T1000 (cell line): ENCODE data around the gene CCDC34.
"Not testable (repeated sequence)": the region's sequence is repeated elsewhere in the genome, so short reads cannot be mapped to it uniquely, and the experiment has no call there.

ENCODE experiments used
- DNase-seq: peaks from one replicate; lab custom pipeline; 2025; ENCODE audit warnings: mixed read lengths; lab: John Stamatoyannopoulos, UW

CCDC34 gene

DNA sequence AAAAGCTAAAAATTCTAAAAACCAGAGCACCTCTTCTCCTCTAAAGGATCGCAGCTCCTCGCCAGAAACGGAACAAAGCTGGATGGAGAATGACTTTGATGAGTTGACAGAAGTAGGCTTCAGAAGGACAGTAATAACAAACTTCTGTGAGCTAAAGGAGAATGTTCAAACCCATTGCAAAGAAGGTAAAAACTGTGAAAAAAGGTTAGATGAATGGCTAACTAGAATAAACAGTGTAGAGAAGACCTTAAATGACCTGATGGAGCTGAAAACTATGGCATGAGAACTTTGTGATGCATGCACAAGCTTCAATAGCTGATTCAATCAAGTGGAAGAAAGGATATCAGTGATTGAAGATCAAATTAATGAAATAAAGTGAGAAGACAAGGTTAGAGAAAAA is 40.8 kb downstream of the CCDC34 start:
- DNase-seq = not testable (repeated sequence)

- DNase-seq = not testable (repeated sequence)
Observed at GRCh38 chr11:27321340-27321739, 41.7 kb downstream of the CCDC34 start.

- peak; percentile 19 for DNase-seq
Observed at GRCh38 chr11:27319072-27319471, 43.9 kb downstream of the CCDC34 start.

GRCh38 chr11:27317751-27318150 is 45.3 kb downstream of the CCDC34 start:
- peak; percentile 5 for DNase-seq

GRCh38 chr11:27315836-27316235 is 47.2 kb downstream of the CCDC34 start:
- no peak for DNase-seq

DNA sequence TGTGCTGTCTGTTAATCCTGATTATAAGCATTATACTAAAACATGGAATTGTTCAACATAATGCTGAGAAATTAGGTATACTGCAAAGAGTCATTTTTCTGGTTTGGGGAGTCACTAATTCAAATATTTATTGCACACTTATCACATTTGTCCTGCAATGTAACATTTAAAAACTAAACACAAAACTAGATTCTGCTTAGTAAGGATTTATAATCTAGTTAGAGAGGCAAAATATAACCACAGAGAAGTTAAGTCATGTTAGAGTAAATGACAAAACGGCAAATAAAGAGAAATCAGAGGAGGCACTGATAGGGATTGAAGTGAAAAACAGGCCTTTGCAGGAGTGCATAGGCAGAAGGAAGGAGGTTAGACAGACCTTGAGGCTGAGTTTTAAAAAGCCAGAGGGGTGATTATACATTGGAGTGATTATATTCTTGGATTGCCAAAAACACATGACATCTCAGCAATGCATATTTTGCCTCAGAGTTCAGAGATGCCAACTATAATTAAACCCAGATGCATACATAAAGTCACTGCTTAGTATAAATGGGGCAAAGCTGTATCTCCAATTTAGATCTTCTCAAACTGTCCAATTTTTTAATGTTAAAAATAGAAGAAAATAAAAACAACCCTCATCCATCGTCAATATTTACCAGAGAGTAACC is 49.7 kb downstream of the CCDC34 start:
- DNase-seq = no peak

DNA sequence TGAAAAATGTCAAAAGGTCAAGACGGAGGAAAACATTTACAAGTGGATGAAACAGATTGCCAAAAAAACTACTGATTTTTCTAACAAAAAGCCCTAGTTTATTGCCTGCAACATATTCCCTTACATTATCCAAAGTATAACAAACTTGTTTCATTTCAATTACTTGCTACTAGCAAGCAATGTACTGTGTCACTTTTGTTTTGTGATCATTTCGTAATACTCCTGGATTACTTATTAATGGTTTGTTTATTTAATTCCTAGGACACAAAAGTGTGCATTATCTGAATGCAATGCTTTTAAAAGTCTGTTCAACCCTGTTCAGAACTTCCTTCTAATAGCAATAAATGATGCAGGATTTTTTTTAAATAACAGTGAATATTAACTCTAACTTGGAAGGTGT is 50.9 kb downstream of the CCDC34 start:
- DNase-seq = no peak

DNA sequence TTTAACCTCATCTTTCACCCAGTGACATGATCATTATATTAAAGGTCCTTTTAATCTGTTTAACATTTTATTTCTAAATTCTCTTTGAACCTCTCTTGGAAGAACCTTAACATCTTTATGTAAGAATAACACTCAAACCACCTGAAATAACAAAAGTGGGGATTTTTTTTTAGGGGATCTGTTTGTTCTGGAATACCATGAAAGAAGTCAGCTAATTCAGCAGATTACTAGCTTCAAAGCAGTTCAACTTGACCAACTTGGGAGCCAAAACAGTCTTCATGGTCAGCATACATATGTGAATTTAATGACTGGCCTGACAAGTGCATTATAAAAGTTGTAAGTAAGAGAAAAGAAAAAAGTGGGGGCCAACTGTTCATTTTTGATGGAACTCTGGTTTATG is 52.3 kb downstream of the CCDC34 start:
- DNase-seq = no peak

DNA sequence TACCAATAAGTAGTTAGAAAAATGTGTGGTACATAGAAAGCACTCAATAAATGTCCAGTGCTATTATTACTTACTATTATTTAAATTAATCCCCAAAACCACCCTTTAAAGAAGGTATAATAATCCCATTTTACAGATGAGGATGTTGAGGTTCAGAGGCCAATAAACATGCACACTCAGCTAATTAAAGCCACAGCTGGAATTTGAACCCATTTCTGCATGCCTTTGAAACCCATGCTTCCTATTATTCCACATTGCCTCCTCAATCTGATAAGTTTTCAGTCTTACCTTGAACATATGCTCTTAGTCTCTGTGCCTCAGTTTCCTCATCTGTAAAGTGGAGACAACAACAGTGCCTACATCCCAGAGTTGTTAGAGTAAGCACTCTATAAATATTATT is 52.8 kb downstream of the CCDC34 start:
- DNase-seq = no peak

DNA sequence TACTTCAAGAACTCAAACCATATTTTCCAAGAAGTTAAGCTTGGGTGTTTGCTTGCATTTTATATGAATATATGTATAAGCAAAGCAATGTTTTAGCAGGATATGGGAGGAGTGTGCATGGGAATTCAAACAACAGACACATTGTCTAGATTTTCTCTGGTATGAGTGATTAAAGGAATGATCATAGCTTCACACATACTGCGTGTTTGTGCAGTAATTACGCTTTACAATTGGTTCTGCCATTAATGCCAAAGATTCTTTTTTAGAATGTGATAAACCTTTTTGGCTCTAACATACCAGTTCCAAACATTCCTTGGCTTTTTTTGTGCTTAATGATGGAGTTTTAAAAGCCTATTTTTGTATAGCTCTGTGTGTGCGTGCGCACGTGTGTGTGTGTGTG is 54.0 kb downstream of the CCDC34 start:
- DNase-seq = no peak

DNA sequence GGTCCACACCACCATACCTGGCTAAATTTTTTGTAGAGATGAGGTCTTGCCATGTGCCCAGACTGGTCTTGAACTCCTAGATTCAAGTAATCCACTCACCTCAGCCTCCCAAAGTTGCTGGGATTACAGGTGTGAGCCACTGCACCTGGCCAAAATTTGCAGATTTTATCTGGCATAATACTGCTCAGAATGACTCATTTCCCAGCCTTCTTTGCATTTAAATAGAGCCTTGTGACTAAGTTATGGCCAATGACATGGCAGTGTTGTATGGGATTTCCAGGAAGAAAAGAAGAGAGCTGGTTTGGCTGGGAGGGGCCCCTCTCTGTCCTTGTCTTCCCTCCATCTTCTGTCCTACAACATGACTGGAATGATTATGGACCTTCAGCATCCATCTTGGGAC is 55.8 kb downstream of the CCDC34 start:
- DNase-seq = no peak

DNA sequence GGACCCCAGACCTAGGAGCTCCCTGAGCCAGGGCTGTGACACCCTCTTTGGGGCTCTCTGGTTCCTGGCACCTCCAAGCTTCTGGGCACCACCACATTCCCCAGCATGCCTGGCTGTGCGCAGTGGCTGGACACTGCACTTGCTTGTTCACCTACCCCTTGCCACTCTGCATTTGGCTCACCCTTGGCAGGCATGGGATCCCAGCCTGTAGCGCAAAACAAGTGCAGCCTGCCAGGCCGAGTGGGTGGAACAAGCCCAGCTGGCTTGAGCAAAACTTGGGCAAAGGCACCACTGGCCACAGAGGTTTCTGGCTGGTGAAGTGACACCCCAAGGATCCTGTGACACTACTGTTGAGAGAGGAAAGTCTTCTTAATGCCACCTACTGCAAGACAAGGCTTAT is 57.3 kb downstream of the CCDC34 start:
- no peak for DNase-seq

DNA sequence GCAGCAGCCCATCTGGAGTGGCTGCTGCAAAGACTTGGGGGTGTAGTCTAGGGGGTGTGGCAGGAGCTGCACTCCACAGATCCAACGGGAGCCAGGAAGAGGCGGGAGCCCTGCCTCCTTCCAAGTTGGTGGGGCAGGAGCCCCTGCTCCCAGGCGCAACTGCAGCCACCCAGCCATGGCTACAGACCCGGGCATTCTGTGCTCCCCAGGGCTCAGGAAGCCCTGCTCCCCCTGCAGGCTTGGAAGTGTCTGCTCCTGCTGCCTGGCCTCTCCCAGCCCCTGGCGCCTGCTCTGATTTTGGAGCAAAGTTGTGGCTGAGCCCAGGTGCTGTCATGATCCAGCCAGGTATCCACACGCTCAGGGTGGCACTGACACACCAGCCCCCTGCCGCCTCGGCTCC is 58.5 kb downstream of the CCDC34 start:
- DNase-seq = no peak

DNA sequence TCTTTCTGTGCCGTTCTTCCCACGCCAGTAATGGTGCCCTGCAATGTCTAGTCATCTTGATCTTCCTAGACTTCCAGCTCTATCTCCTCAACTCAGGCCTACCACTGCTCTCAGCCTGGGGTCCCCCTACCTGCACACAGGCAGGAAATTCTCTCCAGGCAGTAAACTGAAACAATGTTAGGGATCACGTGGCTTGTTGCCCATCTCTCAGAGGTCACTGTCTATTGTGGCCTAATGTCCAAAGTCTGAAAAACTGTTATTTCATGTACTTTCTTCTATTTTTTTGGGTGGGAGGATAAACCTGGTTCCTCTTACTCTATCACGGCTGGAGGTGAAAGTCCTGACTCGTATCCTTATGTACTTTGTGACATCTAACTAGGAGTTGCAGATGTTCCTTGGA is 59.1 kb downstream of the CCDC34 start:
- DNase-seq = no peak

- DNase-seq = no peak
Observed at GRCh38 chr11:27300974-27301373, 62.0 kb downstream of the CCDC34 start.

DNA sequence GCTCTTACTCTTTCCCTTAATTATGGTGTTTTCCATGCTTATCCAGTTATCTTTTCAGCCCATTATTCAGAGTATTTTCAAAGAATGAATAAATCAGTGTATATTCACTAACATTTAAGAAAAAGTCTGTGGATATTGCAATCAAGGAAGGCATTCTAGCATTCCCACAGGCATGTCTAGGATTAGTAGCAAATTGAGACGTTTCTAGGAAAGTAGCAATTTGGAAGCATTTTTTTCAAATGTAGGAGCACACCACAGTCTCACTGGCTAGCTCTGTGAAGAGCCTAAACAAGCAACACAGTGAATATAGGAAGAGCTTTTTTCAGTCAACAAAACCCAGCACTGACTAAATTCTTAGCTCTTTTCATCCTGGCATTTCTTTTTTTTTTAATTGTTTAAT is 65.4 kb downstream of the CCDC34 start:
- DNase-seq = no peak

GRCh38 chr11:27296497-27296896 is 66.5 kb downstream of the CCDC34 start:
- no peak for DNase-seq

DNA sequence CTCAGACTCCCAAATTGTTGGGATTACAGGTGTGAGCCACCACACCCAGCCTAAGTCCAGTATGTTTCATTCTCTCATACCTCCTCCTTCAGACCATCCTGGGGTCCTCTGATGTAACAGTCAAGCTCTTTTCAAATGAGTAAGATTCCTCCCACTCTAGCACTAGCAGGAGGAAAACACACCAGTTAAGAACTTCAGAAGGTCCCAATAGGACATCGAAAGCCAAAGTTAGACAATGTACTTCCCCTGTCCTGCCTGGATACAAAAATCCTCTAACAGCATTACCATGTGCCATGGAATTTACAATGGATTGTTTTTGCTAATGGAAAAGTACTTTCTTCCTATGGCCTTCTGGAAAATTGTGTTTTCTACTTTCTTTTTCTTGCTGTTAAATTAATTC is 67.1 kb downstream of the CCDC34 start:
- no peak for DNase-seq

DNA sequence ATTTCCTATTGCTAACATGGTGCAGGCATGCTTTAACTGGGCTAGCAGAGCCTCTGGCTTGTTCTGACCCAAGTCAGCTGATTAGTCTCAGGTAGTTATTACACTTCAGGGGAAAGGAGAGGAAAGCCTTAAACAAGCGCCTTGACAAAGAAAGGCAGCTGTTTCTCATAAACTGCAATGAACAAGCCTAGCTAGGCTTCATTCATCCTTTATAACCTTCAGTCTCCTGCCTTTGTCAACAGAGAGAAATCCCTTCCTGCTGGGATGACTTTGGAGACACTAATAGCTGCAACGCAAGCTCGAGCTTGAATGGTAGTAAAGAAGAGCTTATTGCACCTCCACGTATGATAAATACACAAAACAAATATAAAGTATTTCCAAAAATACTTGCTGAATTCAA is 68.4 kb downstream of the CCDC34 start:
- no peak for DNase-seq

GRCh38 chr11:27293515-27294417 is 69.2 kb downstream of the CCDC34 start:
- no peak for DNase-seq

DNA sequence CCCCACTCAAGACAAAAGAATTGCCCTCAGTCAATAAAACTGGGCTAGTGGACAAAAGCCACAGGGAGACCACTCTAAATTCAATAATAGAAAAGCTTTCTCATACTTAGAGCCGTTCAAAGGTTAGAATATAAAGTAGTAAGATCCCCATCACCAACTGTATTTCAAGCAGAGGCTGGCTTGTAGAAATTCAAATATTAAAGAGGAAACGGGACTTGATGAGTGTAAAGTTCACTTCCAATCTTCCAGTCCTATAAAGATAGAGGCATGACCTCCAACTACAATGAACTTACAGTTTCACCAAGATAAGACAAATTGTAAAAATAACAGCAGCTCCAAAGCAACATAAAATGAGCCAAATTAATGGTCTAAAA is 70.4 kb downstream of the CCDC34 start:
- DNase-seq = no peak

DNA sequence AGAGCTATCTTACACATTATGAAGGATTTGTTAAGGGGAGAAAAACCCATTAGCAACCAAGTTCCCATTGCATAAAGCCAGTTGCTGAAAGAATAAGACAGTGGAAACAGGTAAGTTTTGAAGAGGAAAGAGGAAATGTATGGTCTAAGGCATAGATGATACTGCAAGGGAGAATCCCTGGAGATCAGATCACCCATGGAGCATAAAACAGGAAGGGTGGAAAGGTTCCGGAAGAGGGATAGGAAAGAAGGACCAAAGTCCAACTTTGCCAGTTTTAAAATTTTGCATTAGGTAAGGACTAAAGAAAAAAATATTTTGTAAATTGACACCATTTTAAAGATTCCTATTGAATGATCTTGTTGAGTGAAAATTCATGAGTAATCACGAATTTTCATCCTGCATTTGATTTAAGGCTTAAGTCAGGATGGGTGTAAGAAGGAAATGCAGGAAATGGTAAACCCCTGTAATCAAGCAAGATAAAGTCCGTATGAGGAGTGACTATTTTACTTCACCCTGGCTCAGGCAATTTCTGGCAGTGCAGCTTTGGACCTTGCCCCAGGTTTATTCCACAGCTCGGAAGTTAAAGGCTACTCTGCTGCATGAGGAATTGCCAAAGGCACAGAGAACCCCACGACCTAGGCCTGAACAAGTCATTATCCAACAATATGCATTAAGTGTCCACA is 70.9 kb downstream of the CCDC34 start:
- DNase-seq = no peak

DNA sequence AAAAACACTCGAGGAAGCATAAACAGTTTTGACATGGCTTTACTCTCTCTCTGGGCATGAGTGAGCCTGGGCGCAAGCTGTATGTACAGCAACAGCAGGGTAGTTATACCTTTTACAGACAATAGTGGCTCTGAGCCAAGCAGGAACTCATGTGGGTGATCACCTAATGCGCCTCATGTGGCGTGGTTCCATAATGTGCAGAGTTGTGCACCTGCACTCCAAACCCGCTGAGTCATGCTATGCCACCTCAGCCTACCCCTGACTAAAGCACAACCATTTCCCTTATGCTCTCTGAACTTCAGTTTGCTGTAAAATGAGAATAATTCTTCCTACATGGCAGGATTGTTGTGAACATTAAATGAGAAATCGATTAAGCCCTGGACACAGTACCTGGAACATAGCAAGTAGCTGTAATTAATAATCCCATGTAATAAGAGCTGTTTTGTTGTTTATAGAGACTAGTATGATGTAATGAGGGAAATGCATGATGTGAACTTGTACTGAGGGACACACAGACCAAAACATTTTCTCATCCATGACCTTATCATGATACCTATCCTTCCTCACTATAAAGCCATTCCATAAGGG is 71.6 kb downstream of the CCDC34 start:
- DNase-seq = no peak
